Chondrocyte (in vitro differentiated cells): ENCODE data around the gene PAK5. TPM values are rescaled to one million over a fixed set of nuclear protein-coding genes. Genes with fewer than 3 reads are reported as not detected.

Source experiments
- DNase-seq: peaks from one replicate; pipeline ENCODE4 v3.0.0; 2021; ENCODE audit warnings: mixed read lengths, low spot score
- H3K27ac Mint-ChIP-seq: one replicate; pipeline ENCODE4 v1.8.0; 2021; ENCODE audit warnings: mild to moderate bottlenecking, moderate library complexity, mixed read lengths; ENCODE audit not compliant: unreplicated experiment
- H3K27me3 Mint-ChIP-seq: 2 replicates; pipeline ENCODE4 v1.8.0; 2021; ENCODE audit warnings: low read depth, mixed read lengths
- H3K36me3 Mint-ChIP-seq: 2 replicates; pipeline ENCODE4 v1.8.0; 2021; ENCODE audit warnings: low read depth, mixed read lengths
- H3K4me1 Mint-ChIP-seq: 2 replicates; pipeline ENCODE4 v1.8.0; 2021; ENCODE audit warnings: low read depth, mild to moderate bottlenecking, mixed read lengths
- H3K4me3 Mint-ChIP-seq: one replicate; pipeline ENCODE4 v1.8.0; 2021; ENCODE audit warnings: mild to moderate bottlenecking, moderate library complexity, mixed read lengths; ENCODE audit not compliant: unreplicated experiment
- H3K9me3 Mint-ChIP-seq: 2 replicates; pipeline ENCODE4 v1.8.0; 2021; ENCODE audit warnings: low read depth, mixed read lengths
- CTCF ChIP-seq: fragments of 200-600 bp; sonication (generic); IDR thresholded peaks from 2 replicates; pipeline ENCODE4 v1.5.0; 2021; ENCODE audit warnings: antibody characterized with exemption, mild to moderate bottlenecking, moderate library complexity
- total RNA-seq: library from RNA; stranded (reverse); gene quantifications from 3 replicates; pipeline ENCODE4 v1.2.1, GENCODE V29; 2021

PAK5 gene
- total RNA-seq, 1 donor from 2014 or later, result not detected

DNA sequence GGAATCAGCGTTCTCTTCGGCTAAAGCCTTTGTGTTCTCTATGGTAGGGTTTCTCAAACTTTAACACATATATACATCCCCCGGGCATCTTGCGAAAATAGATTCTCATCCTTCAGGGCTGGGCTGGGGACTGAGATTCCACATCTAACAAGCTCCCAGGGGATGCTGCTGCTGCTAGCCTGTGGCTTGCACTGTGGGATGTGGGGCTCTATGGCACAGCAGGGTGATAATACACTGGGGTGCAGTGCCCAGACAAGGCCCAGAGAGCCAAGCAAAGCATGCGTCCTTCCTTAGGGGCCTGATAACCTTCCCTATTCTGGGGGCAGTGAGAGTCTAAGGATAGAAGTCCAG is 222.4 kb downstream of the PAK5 start:
- DNase-seq, result no peak
- peaks cover 6% of the 10 kb centered on the region for H3K27me3 Mint-ChIP-seq
- no peak overlapping the region for H3K27ac Mint-ChIP-seq
- no peaks in the 10 kb centered on the region for H3K9me3 Mint-ChIP-seq
- no peaks in the 10 kb centered on the region for H3K36me3 Mint-ChIP-seq
- H3K4me1 Mint-ChIP-seq, result peaks cover 14% of the 10 kb centered on the region
- TF ChIP-seq CTCF, result no peak
- H3K4me3 Mint-ChIP-seq, result no peak overlapping the region

GRCh38 chr20:9615766-9616454 is 223.0 kb downstream of the PAK5 start:
- DNase-seq, result no peak
- no peaks in the 10 kb centered on the region for H3K9me3 Mint-ChIP-seq
- no peaks in the 10 kb centered on the region for H3K36me3 Mint-ChIP-seq
- no peak for TF ChIP-seq CTCF
- H3K4me3 Mint-ChIP-seq, result no peak overlapping the region
- H3K27ac Mint-ChIP-seq, result no peak overlapping the region
- peaks cover 6% of the 10 kb centered on the region for H3K27me3 Mint-ChIP-seq
- peaks cover 14% of the 10 kb centered on the region for H3K4me1 Mint-ChIP-seq

DNA sequence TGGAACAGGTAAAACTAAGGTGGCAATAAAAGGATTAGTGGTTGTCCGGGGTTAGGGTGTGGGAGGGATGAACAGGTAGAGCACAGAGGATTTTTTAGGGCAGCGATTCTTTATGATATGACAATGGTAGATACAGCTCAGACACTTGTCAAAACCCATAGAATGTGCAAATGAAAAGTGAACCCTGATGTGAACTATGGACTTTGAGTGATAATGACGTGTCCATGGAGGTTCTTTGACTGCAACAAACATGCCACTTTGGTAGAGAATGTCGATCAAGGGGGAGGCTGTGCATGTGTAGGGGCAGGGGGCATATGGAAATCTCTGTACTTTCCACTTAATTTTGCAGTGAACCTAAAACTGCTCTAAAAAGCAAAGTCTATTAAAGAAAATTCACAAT is 223.8 kb downstream of the PAK5 start:
- Mint-ChIP-seq H3K27ac (no peak overlapping the region), H3K36me3 (no peaks in the 10 kb centered on the region), H3K4me3 (no peak overlapping the region), H3K9me3 (no peaks in the 10 kb centered on the region), H3K4me1 (peaks cover 14% of the 10 kb centered on the region), H3K27me3 (peaks cover 6% of the 10 kb centered on the region)
- no peak for DNase-seq
- TF ChIP-seq CTCF, result no peak

DNA sequence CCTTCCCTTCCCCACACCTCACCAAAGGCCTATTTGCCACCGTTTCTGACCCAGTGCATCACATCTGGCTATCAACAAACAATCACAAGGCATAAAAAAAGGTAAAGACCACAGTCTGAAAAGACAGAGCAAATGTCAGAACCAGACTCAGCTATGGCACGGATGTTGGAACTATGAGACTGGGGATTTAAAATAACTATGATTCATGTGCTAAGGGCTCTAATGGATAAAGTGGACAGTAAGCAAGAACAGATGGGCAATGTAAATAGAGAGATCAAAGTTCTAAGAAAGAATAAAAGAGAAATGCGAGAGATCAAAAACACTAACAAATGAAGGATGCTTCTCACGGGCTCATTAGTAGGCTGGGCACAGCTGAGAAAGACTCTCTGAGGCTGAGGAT is 225.0 kb downstream of the PAK5 start:
- Mint-ChIP-seq H3K27ac (no peak overlapping the region), H3K27me3 (no peaks in the 10 kb centered on the region), H3K36me3 (no peaks in the 10 kb centered on the region), H3K4me1 (peaks cover 14% of the 10 kb centered on the region), H3K4me3 (no peak overlapping the region), H3K9me3 (no peaks in the 10 kb centered on the region)
- no peak for DNase-seq
- TF ChIP-seq CTCF, result no peak

DNA sequence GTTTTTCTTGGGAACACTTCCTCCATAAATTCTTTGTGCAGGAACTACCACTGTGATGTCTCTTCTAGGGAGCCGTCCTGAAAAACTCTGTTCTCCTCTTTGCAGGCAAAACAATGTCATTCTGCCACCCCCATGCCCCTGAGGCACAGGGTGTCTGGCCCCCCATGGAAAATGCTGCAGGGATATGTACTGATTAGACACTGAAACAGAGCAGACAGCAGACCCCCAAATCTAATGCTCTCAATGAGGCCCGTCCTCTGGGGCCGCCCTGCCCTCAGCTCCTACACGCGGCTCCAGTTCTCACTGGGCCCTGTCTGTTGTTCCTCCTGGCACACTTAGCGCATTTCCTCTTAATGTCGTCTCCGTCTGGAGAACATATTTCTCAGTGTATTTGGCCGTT is 227.0 kb downstream of the PAK5 start:
- H3K27ac Mint-ChIP-seq, result no peak overlapping the region
- H3K4me1 Mint-ChIP-seq, result peaks cover 6% of the 10 kb centered on the region
- TF ChIP-seq CTCF, result no peak
- H3K9me3 Mint-ChIP-seq, result no peaks in the 10 kb centered on the region
- H3K27me3 Mint-ChIP-seq, result no peaks in the 10 kb centered on the region
- no peak overlapping the region for H3K4me3 Mint-ChIP-seq
- DNase-seq, result no peak
- H3K36me3 Mint-ChIP-seq, result no peaks in the 10 kb centered on the region
